GM19467 (cell line): ENCODE data around the gene TTLL6.

Experiments used
- ATAC-seq: cut with Tn5 transposase; IDR thresholded peaks from one replicate; pipeline ENCODE4 v1.9.1; 2021; ENCODE audit warnings: mild to moderate bottlenecking, moderate library complexity; ENCODE audit not compliant: unreplicated experiment

The TTLL6 gene

GRCh38 chr17:48761114-48761513 lies 55.9 kb downstream of the TTLL6 start:
- no peak for ATAC-seq

DNA sequence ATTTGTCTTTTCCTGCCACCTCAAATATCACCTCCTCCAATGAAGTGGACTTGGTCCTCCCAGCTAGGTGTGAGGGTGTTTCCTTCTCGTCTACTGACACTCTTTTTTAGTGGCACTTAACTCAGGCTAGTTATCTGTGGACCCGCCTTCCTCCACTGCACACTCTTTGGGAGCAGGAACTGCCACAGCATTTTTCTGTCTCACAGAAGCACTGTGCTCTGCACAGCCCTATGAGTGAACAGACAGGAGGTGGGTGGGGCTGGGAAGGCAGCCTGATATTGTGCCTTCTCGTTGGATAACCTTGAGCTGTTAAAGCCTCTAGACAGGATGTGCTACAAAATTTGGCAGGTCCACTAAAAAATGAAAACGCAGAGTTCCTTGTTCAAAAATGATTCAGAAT lies 56.6 kb downstream of the TTLL6 start:
- ATAC-seq, result no peak

DNA sequence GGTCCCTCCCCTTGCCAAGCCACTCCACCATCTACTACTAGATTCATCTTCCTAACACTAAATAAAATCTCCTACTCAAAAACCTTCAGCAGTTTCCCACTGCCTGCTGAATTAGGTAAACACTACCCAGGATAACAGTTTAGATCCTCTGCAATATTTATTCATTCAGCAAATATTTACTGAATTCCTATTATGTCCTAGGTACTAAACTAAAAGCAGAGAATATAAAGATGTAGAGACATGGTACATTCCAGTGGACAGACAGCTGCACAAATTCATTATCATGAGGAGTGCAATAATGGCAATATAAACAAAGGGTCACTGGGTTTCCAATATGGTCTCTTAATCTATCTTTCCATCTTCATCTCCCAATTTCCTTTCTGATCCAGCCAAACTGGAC lies 57.7 kb downstream of the TTLL6 start:
- no peak for ATAC-seq

- no peak for ATAC-seq
Measured at GRCh38 chr17:48757524-48757961, 59.5 kb downstream of the TTLL6 start.

DNA sequence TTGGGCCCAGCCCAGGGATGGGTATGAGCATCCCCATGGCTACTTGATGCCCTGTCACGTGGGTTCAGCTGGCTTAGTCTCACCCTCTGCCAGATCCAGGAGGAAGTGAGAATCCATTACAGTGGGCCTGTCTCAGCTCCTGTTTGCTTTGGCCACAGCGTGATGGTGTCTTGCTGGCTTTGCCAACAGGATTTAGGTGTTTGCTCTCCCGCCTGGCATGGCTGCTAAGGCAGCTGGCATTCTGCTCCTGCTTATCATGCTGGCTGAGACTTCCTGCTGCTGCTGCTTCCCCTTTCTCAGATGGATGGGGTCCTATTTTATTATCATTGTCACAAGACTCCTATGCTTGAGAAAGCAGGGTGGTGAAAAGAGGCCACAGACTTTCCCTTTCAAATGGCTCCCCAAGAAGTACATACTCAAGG lies 60.2 kb downstream of the TTLL6 start:
- no peak for ATAC-seq

- no peak for ATAC-seq
Measured at GRCh38 chr17:48755356-48755755, 61.7 kb downstream of the TTLL6 start.

GRCh38 chr17:48754500-48755261 lies 62.3 kb downstream of the TTLL6 start:
- ATAC-seq, result no peak

DNA sequence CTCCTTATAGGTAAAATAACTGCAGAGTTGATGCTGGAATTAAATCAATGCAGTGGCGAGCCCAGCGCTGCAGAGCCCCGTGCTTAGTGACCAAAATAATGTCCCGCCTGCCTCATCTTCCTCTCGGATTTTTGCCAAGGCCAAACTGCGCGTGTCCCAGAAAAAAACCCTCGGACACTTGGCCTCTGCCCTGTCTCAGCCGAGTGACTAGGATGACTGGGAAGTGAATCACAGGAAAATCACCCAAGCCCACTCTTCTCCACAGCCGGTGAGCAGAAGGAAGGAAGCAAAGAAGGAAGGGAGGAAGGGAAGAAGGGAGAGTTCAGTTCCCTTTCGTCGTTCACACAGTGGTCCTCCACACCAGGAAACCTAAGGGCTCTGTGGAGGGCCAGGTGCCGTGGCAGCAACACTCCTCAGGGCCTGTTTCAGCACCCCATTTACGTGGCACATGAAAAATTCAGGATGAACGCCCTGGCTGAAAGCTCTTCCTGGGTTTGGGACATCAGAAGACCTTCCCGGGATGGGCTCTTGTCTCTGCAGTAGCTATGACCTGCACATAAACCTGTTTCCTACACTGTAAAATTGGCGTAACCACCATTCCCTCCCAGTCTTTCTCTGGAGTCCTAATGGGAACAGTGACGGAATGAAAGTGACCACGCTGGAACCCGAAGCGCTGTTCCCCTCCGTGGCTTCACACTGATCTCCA lies 63.1 kb downstream of the TTLL6 start:
- no peak for ATAC-seq

- ATAC-seq, result no peak
Measured at GRCh38 chr17:48752399-48753288, 64.4 kb downstream of the TTLL6 start.

GRCh38 chr17:48751733-48752398 lies 65.2 kb downstream of the TTLL6 start:
- no peak for ATAC-seq

- ATAC-seq, result no peak
Measured at GRCh38 chr17:48751172-48751571, 65.9 kb downstream of the TTLL6 start.

GRCh38 chr17:48749621-48750553 lies 67.1 kb downstream of the TTLL6 start:
- ATAC-seq, result no peak

- ATAC-seq, result no peak
Measured at GRCh38 chr17:48748718-48749566, 68.1 kb downstream of the TTLL6 start.

DNA sequence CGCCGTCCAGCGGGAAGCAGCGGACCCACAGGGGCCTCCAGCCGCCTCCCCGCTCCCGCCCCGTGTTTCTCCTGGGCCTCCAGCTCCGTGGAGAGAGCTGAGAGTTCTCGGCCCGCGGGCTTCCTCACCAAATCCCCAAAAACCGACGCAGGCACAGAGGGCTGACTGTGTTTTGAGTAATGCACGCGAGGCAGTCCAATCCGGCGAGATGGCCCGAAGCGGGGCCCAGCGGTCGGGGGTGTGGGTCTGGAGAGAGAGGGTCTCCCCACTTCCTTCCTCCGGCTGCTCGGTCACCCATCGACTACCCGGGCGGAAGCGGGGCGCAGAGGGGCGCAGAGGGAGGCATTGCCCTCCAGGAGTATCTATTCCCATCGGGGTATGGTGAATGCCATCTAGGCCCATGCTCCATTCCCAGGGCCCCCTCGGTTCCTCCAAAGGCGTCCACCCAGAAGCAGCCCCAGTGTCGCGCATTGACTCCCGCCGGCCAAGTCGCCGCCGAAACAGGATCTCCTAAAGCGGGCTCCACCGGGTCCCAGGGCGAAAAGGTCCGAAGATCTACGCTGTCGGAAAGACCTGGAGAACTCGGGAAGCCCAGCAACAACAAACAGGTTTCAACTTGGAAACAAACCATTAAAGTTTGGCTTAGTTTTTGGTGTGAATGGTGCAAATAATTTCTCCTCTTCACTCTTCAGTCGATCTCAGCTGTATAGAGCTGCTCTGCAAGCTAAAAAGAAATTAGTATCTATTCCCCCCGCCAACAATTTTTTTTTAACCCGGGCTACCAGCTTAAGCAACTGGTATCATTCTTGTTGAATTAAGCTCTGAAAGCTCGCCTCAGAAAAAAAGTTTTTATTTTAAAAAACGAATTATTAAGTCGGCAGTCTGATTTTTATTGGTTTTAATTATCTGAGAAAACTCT lies 69.3 kb downstream of the TTLL6 start:
- ATAC-seq, result no peak

DNA sequence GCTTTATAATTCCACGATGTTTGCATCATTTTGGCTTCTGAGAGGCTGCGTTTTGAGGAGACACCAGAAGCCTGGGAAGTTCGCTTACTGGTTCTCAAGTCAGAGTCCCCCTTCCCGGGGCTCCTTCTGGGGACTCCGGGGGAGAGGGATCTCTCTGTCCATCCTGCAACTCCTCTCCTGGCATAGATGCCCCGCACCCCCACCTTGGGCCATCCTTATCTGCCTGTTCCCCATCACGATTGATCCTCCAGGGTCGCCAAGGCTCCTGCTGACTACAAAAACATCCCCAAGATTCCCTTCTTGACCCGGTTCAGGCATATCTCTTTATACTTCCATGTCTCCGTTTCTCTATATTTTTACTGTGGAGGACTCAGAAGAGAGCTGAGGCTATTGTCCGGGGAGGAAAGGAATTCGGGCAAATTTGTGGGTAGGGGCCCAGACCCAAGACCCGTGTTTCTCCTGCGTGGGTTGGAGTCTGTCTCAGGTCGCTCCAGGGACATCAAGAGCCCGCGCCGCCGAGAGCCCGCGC lies 70.0 kb downstream of the TTLL6 start:
- no peak for ATAC-seq

- no peak for ATAC-seq
Measured at GRCh38 chr17:48745381-48746275, 71.4 kb downstream of the TTLL6 start.

- ATAC-seq, result no peak
Measured at GRCh38 chr17:48740537-48740936, 76.5 kb downstream of the TTLL6 start.
